Fibroblast of villous mesenchyme (primary cell): Measurements from ENCODE around the gene MRPL47. TPM values are rescaled to one million over a fixed set of nuclear protein-coding genes. Genes with fewer than 3 reads are reported as not detected.

Source experiments
- DNase-seq: peaks from one replicate; pipeline ENCODE4 v3.0.0-alpha.2; 2010; ENCODE audit warnings: low read depth
- H3K4me3 ChIP-seq: 2 replicates; pipeline ENCODE4 v1.5.1; 2011; ENCODE audit warnings: low read depth, mild to moderate bottlenecking, low read length
- total RNA-seq: library from RNA; depleted of rRNA; stranded (reverse); fragments of >200 nt; gene quantifications from 2 replicates; pipeline ENCODE4 v1.2.3, GENCODE V29; 2012
- TF ChIP-seq, protein P1 (sequence below): IDR thresholded peaks from 2 replicates; pipeline ENCODE4 v1.5.1; 2012; ENCODE audit warnings: low read depth, mild to moderate bottlenecking, low read length; ENCODE audit not compliant: insufficient read depth

MRPL47 gene
- total RNA-seq, 1 donor, result 53.5 TPM

DNA sequence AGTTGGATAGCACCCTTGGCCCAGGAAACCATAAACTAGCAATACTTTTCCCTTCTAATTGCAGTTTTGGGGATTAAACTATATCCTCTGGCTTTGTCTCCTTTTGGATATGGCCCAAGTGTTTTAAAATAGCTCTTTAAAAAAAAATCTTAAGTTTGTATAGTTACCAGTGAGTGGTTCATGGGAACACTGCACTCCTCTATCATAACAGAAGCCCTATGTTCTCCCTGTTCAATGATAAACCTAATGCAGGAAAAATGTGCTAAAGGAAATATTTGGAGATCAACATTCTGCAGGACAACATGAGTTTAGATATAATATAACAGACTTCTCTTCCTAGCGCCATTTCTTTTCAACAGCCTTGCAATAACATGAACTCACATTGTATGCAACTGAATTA lies 13.1 kb downstream of the MRPL47 start:
- no peak overlapping the region for H3K4me3 ChIP-seq
- TF ChIP-seq, protein P1, sequence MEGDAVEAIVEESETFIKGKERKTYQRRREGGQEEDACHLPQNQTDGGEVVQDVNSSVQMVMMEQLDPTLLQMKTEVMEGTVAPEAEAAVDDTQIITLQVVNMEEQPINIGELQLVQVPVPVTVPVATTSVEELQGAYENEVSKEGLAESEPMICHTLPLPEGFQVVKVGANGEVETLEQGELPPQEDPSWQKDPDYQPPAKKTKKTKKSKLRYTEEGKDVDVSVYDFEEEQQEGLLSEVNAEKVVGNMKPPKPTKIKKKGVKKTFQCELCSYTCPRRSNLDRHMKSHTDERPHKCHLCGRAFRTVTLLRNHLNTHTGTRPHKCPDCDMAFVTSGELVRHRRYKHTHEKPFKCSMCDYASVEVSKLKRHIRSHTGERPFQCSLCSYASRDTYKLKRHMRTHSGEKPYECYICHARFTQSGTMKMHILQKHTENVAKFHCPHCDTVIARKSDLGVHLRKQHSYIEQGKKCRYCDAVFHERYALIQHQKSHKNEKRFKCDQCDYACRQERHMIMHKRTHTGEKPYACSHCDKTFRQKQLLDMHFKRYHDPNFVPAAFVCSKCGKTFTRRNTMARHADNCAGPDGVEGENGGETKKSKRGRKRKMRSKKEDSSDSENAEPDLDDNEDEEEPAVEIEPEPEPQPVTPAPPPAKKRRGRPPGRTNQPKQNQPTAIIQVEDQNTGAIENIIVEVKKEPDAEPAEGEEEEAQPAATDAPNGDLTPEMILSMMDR, result no peak
- no peak for DNase-seq

DNA sequence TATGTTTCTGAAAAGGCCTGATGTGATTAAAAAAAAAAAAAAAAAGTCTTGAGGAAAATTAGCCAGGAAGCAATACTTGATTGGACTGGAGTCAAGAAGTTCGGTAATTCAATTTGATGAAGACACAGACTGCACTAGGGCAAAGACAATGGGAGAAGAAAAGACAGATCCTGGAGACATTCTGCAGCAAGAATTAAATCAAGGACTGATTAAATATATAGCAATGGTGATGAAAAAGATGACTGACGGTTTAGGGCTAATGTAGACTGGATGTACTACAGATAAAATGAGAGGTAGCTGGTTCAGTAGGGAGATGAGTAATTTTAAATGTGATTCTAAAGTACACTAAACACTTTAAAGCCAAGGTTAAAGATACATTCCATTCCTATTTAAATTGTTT lies 13.8 kb downstream of the MRPL47 start:
- H3K4me3 ChIP-seq, result no peak overlapping the region
- no peak for DNase-seq
- TF ChIP-seq, protein P1, result no peak

DNA sequence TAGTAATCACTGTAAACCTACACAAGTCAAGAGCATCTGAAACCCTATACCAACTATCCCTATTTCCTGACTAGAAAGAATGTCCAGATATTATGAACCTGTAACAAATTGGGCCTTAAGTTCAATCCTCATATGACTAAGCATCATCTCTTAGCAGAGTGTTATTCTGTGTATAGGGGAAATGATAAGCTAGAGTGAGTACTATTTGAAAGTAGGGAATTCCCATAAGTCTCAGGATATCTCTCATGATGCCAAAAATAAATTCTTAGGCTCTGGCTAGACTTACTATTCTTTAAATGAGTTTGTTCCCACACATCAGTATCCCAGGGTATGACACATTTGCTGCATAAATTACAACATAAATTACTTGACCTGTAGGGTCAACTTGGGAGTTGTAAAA lies 15.3 kb downstream of the MRPL47 start:
- peak; percentile 24 for DNase-seq
- TF ChIP-seq, protein P1, result no peak
- H3K4me3 ChIP-seq, result no peak overlapping the region

GRCh38 chr3:179580992-179581391 lies 23.4 kb downstream of the MRPL47 start:
- H3K4me3 ChIP-seq, result no peak overlapping the region
- TF ChIP-seq, protein P1, result no peak
- DNase-seq, result no peak

DNA sequence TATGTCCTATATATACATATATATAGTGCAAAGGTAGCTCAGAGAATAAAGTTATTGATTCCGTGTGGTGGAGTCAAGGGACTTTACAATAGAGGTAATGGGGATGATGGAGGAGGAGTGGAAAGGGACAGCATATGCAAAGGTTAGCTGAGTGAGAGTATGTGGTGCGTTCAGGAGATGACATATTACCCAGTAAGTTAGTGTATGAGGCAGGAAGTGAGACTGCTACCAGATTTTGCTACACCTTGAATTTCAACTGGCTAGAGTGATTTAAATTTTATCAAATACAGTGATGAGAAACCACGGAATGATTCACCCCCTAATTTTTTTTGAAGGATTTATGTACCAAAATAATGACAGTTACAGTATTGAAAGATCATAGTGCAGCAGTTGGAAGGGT lies 38.9 kb downstream of the MRPL47 start:
- no peak for DNase-seq
- TF ChIP-seq, protein P1, result no peak
- H3K4me3 ChIP-seq, result no peak overlapping the region

DNA sequence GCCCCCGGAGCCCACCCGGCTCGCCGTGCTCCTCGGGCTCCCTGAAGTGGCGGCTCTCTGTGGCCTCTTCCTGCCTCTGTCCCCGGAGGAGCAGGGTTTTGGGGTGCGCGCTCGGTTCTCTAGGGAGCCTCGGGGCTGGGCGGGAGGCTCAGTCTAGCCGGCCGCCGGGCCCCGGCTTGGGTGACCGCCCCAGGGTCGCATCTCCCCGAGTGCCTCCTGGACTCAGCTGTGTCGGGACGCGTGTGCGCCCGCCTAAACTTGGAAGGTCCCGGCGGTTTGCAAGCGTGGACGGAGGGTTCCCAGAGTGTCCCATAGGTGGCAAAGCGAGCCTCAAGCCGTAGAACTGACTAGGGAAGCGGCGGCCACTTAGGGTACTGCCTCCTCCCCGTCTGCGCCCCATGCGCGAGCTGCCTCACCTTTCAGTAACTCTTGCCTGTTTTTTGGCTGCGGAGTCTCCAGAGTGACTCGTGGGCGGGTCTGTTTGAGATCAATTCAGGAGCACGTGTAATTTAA lies 41.1 kb downstream of the MRPL47 start:
- H3K4me3 ChIP-seq, result peak overlapping the region; percentile 90
- DNase-seq, result peak; percentile 70
- TF ChIP-seq, protein P1, result peak; percentile 53
